Activated CD8-positive, alpha-beta T cell treated with anti-CD3 and anti-CD28 coated beads for 36 hours (primary cell): ENCODE results near the gene MTFR1L. TPM values are rescaled to one million over a fixed set of nuclear protein-coding genes. Genes with fewer than 3 reads are reported as not detected.

Experiments used
- ATAC-seq: fragments of 200-7000 bp; cut with Tn5 transposase; one replicate; pipeline ENCODE4 v1.10.0; 2021; ENCODE audit warnings: mild to moderate bottlenecking, moderate library complexity
- CTCF ChIA-PET: fragments of 350-600 bp; sonication (Branson Sonifier 250); formaldehyde crosslinking; loops from one replicate; lab custom pipeline; 2021; ENCODE audit warnings: antibody characterized with exemption; lab: Charles Lee
- POLR2A ChIA-PET: fragments of 350-600 bp; sonication (Branson Sonifier 250); formaldehyde crosslinking; loops from one replicate; lab custom pipeline; 2021; ENCODE audit warnings: antibody characterized with exemption; lab: Charles Lee
- DNase-seq: peaks from one replicate; pipeline ENCODE4 v3.0.0-alpha.2; 2020
- H3K27ac Mint-ChIP-seq: one replicate; pipeline ENCODE4 v1.8.0; 2021; ENCODE audit warnings: mild to moderate bottlenecking, mixed read lengths
- H3K27me3 Mint-ChIP-seq: one replicate; pipeline ENCODE4 v1.8.0; 2021; ENCODE audit warnings: mixed read lengths
- H3K36me3 Mint-ChIP-seq: one replicate; pipeline ENCODE4 v1.8.0; 2021; ENCODE audit warnings: low read depth, mixed read lengths
- H3K4me1 Mint-ChIP-seq: one replicate; pipeline ENCODE4 v1.8.0; 2021; ENCODE audit warnings: low read depth, mixed read lengths
- H3K4me3 Mint-ChIP-seq: one replicate; pipeline ENCODE4 v1.8.0; 2021; ENCODE audit warnings: mild to moderate bottlenecking, moderate library complexity, mixed read lengths
- H3K9me3 Mint-ChIP-seq: one replicate; pipeline ENCODE4 v1.8.0; 2021; ENCODE audit warnings: mixed read lengths
- CTCF ChIP-seq: fragments of 200-600 bp; IDR thresholded peaks from one replicate; pipeline ENCODE4 v1.8.0; 2022; ENCODE audit warnings: antibody characterized with exemption, mild to moderate bottlenecking
- intact Hi-C: fragments of 100-400 bp; cut with micrococcal nuclease; formaldehyde crosslinking; loops from one replicate; pipeline ENCODE4 v1.10.0; 2022
- total RNA-seq, 2 experiments: library from RNA; stranded (reverse); gene quantifications; one replicate each; pipeline ENCODE4 v1.2.3, GENCODE V29; 2021

Gene MTFR1L
- total RNA-seq: 10 to 100 TPM; 25.6 to 27.4 TPM

- Mint-ChIP-seq H3K27me3 (no peaks in the 10 kb centered on the region), H3K4me1 (peaks cover 28% of the 10 kb centered on the region), H3K9me3 (no peaks in the 10 kb centered on the region), H3K27ac (peak within 1 kb of the TSS; percentile 95), H3K36me3 (peaks cover 9% of the 10 kb centered on the region), H3K4me3 (peak within 1 kb of the TSS; percentile 95)
- POLR2A ChIA-PET: interaction anchor here (0.6 to 2.7 kb wide), 12 partner anchors 11 to 1080 kb away, joined by 3 to 23 read pairs (median 3); partner anchors contain the start of genes AUNIP and STMN1
- CTCF ChIA-PET: interaction anchor here (0.7 to 3.3 kb wide), 6 partner anchors 10 to 211 kb away, joined by 3 to 18 read pairs (median 4); partner anchors contain the start of gene PAFAH2
- DNase-seq: peak; percentile 98
- peak; percentile 92 for ATAC-seq
- TF ChIP-seq CTCF: no peak
- intact Hi-C loops: no loop called here
Measured at GRCh38 chr1:25819491-25820246, at the start of gene MTFR1L. TSS of gene MTFR1L (plus strand) at chr1:25819954. CDS start at chr1:25823105, 3,151 bp downstream.

- Mint-ChIP-seq H3K9me3 (no peaks in the 10 kb centered on the region), H3K4me3 (no peak overlapping the region)
- POLR2A ChIA-PET: interaction anchor here (1.0 kb wide), 1 partner anchor 27 kb away, joined by 3 read pairs; no protein-coding TSS in a partner anchor
Measured at GRCh38 chr1:25770541-25771220, 49.1 kb upstream of the MTFR1L start.

GRCh38 chr1:25771221-25772114, 48.3 kb upstream of the MTFR1L start:
- Mint-ChIP-seq H3K36me3 (peaks cover 9% of the 10 kb centered on the region), H3K27me3 (no peaks in the 10 kb centered on the region), H3K4me1 (peaks cover 80% of the 10 kb centered on the region), H3K9me3 (no peaks in the 10 kb centered on the region), H3K4me3 (no peak overlapping the region), H3K27ac (peak overlapping the region; percentile 15)
- intact Hi-C loops: loop anchor here (5.0 kb wide), 2 partner anchors 34 to 94 kb away; no protein-coding TSS in a partner anchor
- ATAC-seq: peak; percentile 22
- POLR2A ChIA-PET: no interaction called here
- DNase-seq: peak; percentile 55
- no peak for TF ChIP-seq CTCF
- CTCF ChIA-PET: interaction anchor here (0.9 to 1.4 kb wide), 4 partner anchors 11 to 152 kb away, joined by 3 to 4 read pairs (median 3); no protein-coding TSS in a partner anchor

More at GRCh38 chr1:25770541-25771220, 49.1 kb upstream of the MTFR1L start:
- TF ChIP-seq CTCF: no peak
- Mint-ChIP-seq H3K27ac (peak overlapping the region; percentile 18), H3K4me1 (peaks cover 83% of the 10 kb centered on the region), H3K27me3 (no peaks in the 10 kb centered on the region), H3K36me3 (peaks cover 9% of the 10 kb centered on the region)
- ATAC-seq (no peak), DNase-seq (peak; percentile 39)
- CTCF ChIA-PET: interaction anchor here (0.9 to 1.5 kb wide), 4 partner anchors 11 to 148 kb away, joined by 3 to 4 read pairs (median 3); no protein-coding TSS in a partner anchor
- intact Hi-C loops: loop anchor here (5.0 kb wide), 2 partner anchors 33 to 93 kb away; no protein-coding TSS in a partner anchor

- H3K27ac Mint-ChIP-seq: no peak overlapping the region
- TF ChIP-seq CTCF: no peak
- no peak overlapping the region for H3K4me3 Mint-ChIP-seq
- CTCF ChIA-PET: interaction anchor here (1.1 kb wide), 1 partner anchor 153 kb away, joined by 3 read pairs; no protein-coding TSS in a partner anchor
- DNase-seq (no peak), ATAC-seq (no peak)
- H3K4me1 Mint-ChIP-seq: peaks cover 77% of the 10 kb centered on the region
- H3K9me3 Mint-ChIP-seq: no peaks in the 10 kb centered on the region
- H3K27me3 Mint-ChIP-seq: no peaks in the 10 kb centered on the region
- peaks cover 9% of the 10 kb centered on the region for H3K36me3 Mint-ChIP-seq
- intact Hi-C loops: loop anchor here (5.0 kb wide), 2 partner anchors 35 to 95 kb away; no protein-coding TSS in a partner anchor
- POLR2A ChIA-PET: no interaction called here
Measured at GRCh38 chr1:25772164-25772563, 47.6 kb upstream of the MTFR1L start.
